NB4 (cell line): ENCODE results near the gene CXCL12.

ENCODE experiments used
- DNase-seq: peaks from one replicate; pipeline ENCODE4 v3.0.0; 2010; ENCODE audit warnings: low read depth
- H3K4me3 ChIP-seq: one replicate; pipeline ENCODE4 v1.5.1; 2011; ENCODE audit warnings: mild to moderate bottlenecking, low read depth, low read length, moderate library complexity
- CTCF ChIP-seq: IDR thresholded peaks from one replicate; pipeline ENCODE4 v1.5.1; 2012; ENCODE audit warnings: low read depth, low read length
- MAX ChIP-seq: IDR thresholded peaks from 2 replicates; pipeline ENCODE4 v1.6.1; 2011; ENCODE audit warnings: low read depth, low read length
- MYC ChIP-seq: IDR thresholded peaks from 2 replicates; pipeline ENCODE4 v1.6.1; 2011; ENCODE audit warnings: low read depth, low read length
- POLR2A ChIP-seq: IDR thresholded peaks from 2 replicates; pipeline ENCODE4 v1.6.1; 2011; ENCODE audit warnings: mild to moderate bottlenecking; ENCODE audit not compliant: insufficient read length; ENCODE audit errors: extremely low read depth

Gene CXCL12

GRCh38 chr10:44374155-44374554 is 10.7 kb downstream of the CXCL12 start:
- no peak for TF ChIP-seq MYC
- no peak for TF ChIP-seq POLR2A
- no peak for TF ChIP-seq CTCF
- no peak for TF ChIP-seq MAX
- DNase-seq: no peak
- H3K4me3 ChIP-seq: no peak overlapping the region

GRCh38 chr10:44373341-44373995 is 11.4 kb downstream of the CXCL12 start:
- TF ChIP-seq MYC: no peak
- no peak for TF ChIP-seq CTCF
- H3K4me3 ChIP-seq: no peak overlapping the region
- DNase-seq: no peak

- TF ChIP-seq MYC (no peak), CTCF (no peak), MAX (no peak), POLR2A (no peak)
Observed at GRCh38 chr10:44372181-44372580, 12.7 kb downstream of the CXCL12 start.

GRCh38 chr10:44370731-44371248 is 14.1 kb downstream of the CXCL12 start:
- no peak overlapping the region for H3K4me3 ChIP-seq
- no peak for TF ChIP-seq MAX
- TF ChIP-seq POLR2A: no peak
- no peak for TF ChIP-seq MYC
- TF ChIP-seq CTCF: no peak
- no peak for DNase-seq

More at GRCh38 chr10:44372181-44372580, 12.7 kb downstream of the CXCL12 start:
- H3K4me3 ChIP-seq: no peak overlapping the region
- DNase-seq: no peak

- no peak for DNase-seq
- no peak overlapping the region for H3K4me3 ChIP-seq
Observed at GRCh38 chr10:44369854-44370253, 15.0 kb downstream of the CXCL12 start.

More at GRCh38 chr10:44369854-44370253, 15.0 kb downstream of the CXCL12 start:
- no peak for TF ChIP-seq CTCF
- no peak for TF ChIP-seq POLR2A
- TF ChIP-seq MYC: no peak
- no peak for TF ChIP-seq MAX
